ENCODE results near the gene GLT1D1.
"Not testable (repeated sequence)": the region's sequence is repeated elsewhere in the genome, so short reads cannot be mapped to it uniquely, and the experiment has no call there.

The GLT1D1 gene

GRCh38 chr12:128852885-128853599, at the start of gene GLT1D1:
TSS of gene GLT1D1 (plus strand) at chr12:128853478. CDS start at chr12:128853582, 104 bp downstream.
- DNase-seq, result no peak

- no peak for DNase-seq
These were observed 49.5 kb upstream of the GLT1D1 start for GRCh38 chr12:128803788-128804187.

GRCh38 chr12:128804762-128805161, 48.5 kb upstream of the GLT1D1 start:
- no peak for DNase-seq

- DNase-seq, result not testable (repeated sequence)
These were observed 47.9 kb upstream of the GLT1D1 start for GRCh38 chr12:128805406-128805805.

- DNase-seq, result no peak
These were observed 46.7 kb upstream of the GLT1D1 start for GRCh38 chr12:128806573-128806972.

GRCh38 chr12:128807161-128807724, 46.0 kb upstream of the GLT1D1 start:
- no peak for DNase-seq

- DNase-seq, result no peak
These were observed 44.6 kb upstream of the GLT1D1 start for GRCh38 chr12:128808651-128809050.

GRCh38 chr12:128810182-128811127, 42.8 kb upstream of the GLT1D1 start:
- no peak for DNase-seq

GRCh38 chr12:128811806-128812205, 41.5 kb upstream of the GLT1D1 start:
- no peak for DNase-seq

GRCh38 chr12:128813392-128813791, 39.9 kb upstream of the GLT1D1 start:
- no peak for DNase-seq

- DNase-seq, result no peak
These were observed 39.4 kb upstream of the GLT1D1 start for GRCh38 chr12:128813883-128814282.

- DNase-seq, result no peak
These were observed 38.6 kb upstream of the GLT1D1 start for GRCh38 chr12:128814411-128815261.

GRCh38 chr12:128815779-128816642, 37.3 kb upstream of the GLT1D1 start:
- no peak for DNase-seq

- DNase-seq, result no peak
These were observed 36.7 kb upstream of the GLT1D1 start for GRCh38 chr12:128816643-128816920.

- peak; percentile 67 for DNase-seq
These were observed 35.9 kb upstream of the GLT1D1 start for GRCh38 chr12:128817111-128818015.

GRCh38 chr12:128818065-128819022, 34.9 kb upstream of the GLT1D1 start:
- no peak for DNase-seq

GRCh38 chr12:128819293-128820144, 33.8 kb upstream of the GLT1D1 start:
- DNase-seq, result no peak

GRCh38 chr12:128820253-128820652, 33.0 kb upstream of the GLT1D1 start:
- no peak for DNase-seq
